ENCODE measurements around the gene SORBS1.

The SORBS1 gene

GRCh38 chr10:95411635-95412034 lies 149.5 kb downstream of the SORBS1 start:
- TF ChIP-seq, protein P1, sequence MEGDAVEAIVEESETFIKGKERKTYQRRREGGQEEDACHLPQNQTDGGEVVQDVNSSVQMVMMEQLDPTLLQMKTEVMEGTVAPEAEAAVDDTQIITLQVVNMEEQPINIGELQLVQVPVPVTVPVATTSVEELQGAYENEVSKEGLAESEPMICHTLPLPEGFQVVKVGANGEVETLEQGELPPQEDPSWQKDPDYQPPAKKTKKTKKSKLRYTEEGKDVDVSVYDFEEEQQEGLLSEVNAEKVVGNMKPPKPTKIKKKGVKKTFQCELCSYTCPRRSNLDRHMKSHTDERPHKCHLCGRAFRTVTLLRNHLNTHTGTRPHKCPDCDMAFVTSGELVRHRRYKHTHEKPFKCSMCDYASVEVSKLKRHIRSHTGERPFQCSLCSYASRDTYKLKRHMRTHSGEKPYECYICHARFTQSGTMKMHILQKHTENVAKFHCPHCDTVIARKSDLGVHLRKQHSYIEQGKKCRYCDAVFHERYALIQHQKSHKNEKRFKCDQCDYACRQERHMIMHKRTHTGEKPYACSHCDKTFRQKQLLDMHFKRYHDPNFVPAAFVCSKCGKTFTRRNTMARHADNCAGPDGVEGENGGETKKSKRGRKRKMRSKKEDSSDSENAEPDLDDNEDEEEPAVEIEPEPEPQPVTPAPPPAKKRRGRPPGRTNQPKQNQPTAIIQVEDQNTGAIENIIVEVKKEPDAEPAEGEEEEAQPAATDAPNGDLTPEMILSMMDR (IDR thresholded peaks at IDR 0.05; ENCODE audit: low read depth, low read length) = no peak
- no peak for DNase-seq (ENCODE audit: low read depth in 2 of 2)
- H3K4me3 ChIP-seq (replicated peaks in 1 of 2; ENCODE audit: low read depth in 2 of 2, low read length in 2 of 2) = no peak overlapping the region

DNA sequence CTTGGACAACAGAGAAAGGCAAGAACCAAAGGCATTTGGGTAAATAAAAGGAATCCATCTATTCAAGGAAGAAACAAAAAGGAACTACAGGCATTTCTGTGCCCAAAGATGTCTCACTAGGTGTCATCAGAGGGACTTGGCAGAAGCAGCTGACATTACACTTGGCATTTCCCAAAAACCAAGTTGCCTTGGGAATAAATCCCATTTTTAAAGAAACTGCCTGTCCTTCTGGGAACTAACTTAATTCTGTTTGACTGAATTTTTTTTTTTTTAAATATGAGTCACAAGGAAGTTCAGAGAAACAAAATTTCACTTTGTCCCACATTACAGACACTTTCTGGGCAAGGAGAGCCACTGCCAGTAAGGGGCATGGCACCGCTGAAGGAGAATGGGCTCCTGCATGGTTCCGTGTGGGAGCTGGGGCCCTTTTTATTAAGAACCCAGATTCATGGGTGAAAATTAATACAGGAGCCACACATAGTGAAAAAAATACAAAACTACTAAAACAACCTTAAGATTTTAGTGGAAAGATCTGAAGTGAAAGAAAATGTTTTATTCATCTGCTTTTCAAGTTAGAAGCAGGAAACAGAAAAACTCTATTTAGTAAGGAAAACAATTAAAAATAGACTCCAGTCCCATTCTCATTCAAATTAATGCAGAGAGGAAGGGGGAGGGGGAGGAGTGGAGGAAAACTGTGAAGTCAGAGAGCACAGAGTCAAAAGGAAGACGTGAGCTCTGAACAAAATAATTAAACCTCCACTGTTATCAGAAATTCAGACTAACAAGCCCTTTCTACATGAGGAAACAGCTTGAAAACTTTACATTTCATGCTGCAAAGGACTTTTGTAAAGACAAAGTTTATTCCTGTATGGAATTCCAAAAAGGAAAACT lies 151.9 kb downstream of the SORBS1 start:
- no peak overlapping the region for H3K4me3 ChIP-seq (replicated peaks in 1 of 2; ENCODE audit: low read depth in 2 of 2, low read length in 2 of 2)
- TF ChIP-seq, protein P1 (IDR thresholded peaks at IDR 0.05; ENCODE audit: low read depth, low read length) = no peak
- DNase-seq (ENCODE audit: low read depth in 2 of 2) = peak in 1 of 2 donors; percentile 20

- peak in 1 of 2 donors; percentile 30 for DNase-seq (ENCODE audit: low read depth in 2 of 2)
- H3K4me3 ChIP-seq (replicated peaks in 1 of 2; ENCODE audit: low read depth in 2 of 2, low read length in 2 of 2) = no peak overlapping the region
- TF ChIP-seq, protein P1 (IDR thresholded peaks at IDR 0.05; ENCODE audit: low read depth, low read length) = no peak
Observed at GRCh38 chr10:95408148-95408960, 152.8 kb downstream of the SORBS1 start.

DNA sequence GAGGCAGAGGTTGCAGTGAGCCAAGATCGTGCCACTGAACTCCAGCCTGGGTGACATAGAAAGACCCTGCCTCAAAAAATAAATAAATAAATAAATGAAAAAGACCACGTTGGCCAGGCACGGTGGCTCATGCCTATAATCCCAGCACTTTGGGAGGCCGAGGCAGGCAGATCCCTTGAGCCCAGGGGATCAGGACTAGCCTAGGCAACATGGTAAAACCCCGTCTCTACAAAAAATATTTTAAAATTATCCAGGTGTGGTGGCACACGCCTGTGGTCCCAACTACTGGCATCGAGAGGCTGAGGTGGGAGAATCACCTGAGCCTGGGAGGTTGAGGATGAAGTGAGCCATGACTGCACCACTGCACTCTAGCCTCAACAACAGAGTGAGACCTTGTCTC lies 153.6 kb downstream of the SORBS1 start:
- TF ChIP-seq, protein P1 (IDR thresholded peaks at IDR 0.05; ENCODE audit: low read depth, low read length) = no peak
- no peak for DNase-seq (ENCODE audit: low read depth in 2 of 2)

DNA sequence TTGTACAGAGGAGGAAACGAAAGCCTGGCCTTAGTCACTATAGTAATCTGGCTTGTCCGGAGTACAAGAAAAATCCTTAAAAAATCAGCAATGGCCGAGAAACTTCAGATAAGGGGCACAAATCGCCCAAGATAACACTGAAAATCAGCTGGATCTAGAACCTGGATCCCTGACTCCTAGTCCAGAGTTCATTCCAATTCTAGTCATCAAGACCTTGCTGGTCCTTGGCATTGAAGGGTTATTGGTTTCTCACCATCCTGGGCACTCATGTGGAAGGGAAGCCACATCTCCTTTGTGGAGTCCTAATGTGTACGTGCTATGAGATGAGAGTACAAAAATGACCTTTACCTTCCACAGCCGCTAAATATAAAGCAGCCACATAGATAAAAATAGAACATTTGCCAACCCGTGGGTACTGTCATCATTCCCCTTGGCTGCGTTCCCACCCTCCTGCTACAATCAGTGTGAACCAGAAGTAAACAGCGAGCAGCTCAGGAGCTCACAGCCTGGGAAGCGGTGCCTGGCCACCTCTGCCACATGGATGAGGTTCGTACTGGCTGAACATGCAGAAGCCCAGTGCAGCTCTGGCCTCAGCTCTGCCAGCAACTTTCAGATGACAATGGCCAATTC lies 154.4 kb downstream of the SORBS1 start:
- TF ChIP-seq, protein P1 (IDR thresholded peaks at IDR 0.05; ENCODE audit: low read depth, low read length) = no peak
- peak in 1 of 2 donors; percentile 35 for DNase-seq (ENCODE audit: low read depth in 2 of 2)

More for the DNA sequence above, 153.6 kb downstream of the SORBS1 start:
- no peak overlapping the region for H3K4me3 ChIP-seq (replicated peaks in 1 of 2; ENCODE audit: low read depth in 2 of 2, low read length in 2 of 2)

DNA sequence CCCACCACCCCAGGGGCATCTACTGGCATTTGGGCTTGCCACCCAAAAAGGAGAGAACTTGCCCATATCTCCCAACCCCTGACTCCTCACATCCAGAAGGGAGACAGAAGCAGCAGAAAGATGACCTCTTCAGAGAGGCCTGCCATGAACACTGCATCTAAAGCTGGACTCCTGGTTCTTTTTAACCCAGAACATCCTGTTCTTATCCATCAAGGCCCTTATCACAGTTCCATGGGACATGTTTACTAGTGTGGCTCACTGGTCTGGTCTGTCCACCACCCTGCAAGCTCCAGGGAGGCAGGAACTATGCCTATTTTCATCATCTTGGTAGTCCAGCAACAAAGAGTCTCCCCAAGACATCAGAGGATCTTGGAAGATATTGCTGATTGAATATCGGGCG lies 155.5 kb downstream of the SORBS1 start:
- H3K4me3 ChIP-seq (replicated peaks in 1 of 2; ENCODE audit: low read depth in 2 of 2, low read length in 2 of 2) = no peak overlapping the region
- no peak for DNase-seq (ENCODE audit: low read depth in 2 of 2)
- TF ChIP-seq, protein P1 (IDR thresholded peaks at IDR 0.05; ENCODE audit: low read depth, low read length) = no peak

More for the DNA sequence above, 154.4 kb downstream of the SORBS1 start:
- H3K4me3 ChIP-seq (replicated peaks in 1 of 2; ENCODE audit: low read depth in 2 of 2, low read length in 2 of 2) = no peak overlapping the region

Measured in cardiac fibroblast (primary cell).